Astrocyte of the spinal cord (primary cell): ENCODE data around the gene PSAPL1.

Experiments
- DNase-seq: peaks from one replicate; pipeline ENCODE4 v3.0.0; 2011; ENCODE audit warnings: low read depth, low spot score
- H3K4me3 ChIP-seq: 2 replicates; pipeline ENCODE4 v1.5.1; 2011; ENCODE audit warnings: low read depth, mild to moderate bottlenecking, low read length, moderate library complexity
- CTCF ChIP-seq: IDR thresholded peaks from 2 replicates; pipeline ENCODE4 v1.5.1; 2012; ENCODE audit warnings: low read depth, mild to moderate bottlenecking, low read length, inconsistent platforms
- in situ Hi-C: cut with HindIII; loops from 2 replicates; pipeline ENCODE4 v1.10.0; 2017; ENCODE audit warnings: low sequenced_read_pairs

Gene PSAPL1

GRCh38 chr4:7435471-7436061, 836 bp upstream of the PSAPL1 start:
- TF ChIP-seq CTCF = no peak
- no peak for DNase-seq

GRCh38 chr4:7434141-7434765, 477 bp downstream of the PSAPL1 start:
- in situ Hi-C loops = no loop called here

More at GRCh38 chr4:7435471-7436061, 836 bp upstream of the PSAPL1 start:
- H3K4me3 ChIP-seq = no peak overlapping the region
- in situ Hi-C loops = no loop called here

GRCh38 chr4:7433376-7434140, 1.2 kb downstream of the PSAPL1 start:
- DNase-seq = no peak
- in situ Hi-C loops = no loop called here
- no peak for TF ChIP-seq CTCF
- no peak overlapping the region for H3K4me3 ChIP-seq

More at GRCh38 chr4:7434141-7434765, 477 bp downstream of the PSAPL1 start:
- no peak for DNase-seq
- TF ChIP-seq CTCF = no peak
- no peak overlapping the region for H3K4me3 ChIP-seq

DNA sequence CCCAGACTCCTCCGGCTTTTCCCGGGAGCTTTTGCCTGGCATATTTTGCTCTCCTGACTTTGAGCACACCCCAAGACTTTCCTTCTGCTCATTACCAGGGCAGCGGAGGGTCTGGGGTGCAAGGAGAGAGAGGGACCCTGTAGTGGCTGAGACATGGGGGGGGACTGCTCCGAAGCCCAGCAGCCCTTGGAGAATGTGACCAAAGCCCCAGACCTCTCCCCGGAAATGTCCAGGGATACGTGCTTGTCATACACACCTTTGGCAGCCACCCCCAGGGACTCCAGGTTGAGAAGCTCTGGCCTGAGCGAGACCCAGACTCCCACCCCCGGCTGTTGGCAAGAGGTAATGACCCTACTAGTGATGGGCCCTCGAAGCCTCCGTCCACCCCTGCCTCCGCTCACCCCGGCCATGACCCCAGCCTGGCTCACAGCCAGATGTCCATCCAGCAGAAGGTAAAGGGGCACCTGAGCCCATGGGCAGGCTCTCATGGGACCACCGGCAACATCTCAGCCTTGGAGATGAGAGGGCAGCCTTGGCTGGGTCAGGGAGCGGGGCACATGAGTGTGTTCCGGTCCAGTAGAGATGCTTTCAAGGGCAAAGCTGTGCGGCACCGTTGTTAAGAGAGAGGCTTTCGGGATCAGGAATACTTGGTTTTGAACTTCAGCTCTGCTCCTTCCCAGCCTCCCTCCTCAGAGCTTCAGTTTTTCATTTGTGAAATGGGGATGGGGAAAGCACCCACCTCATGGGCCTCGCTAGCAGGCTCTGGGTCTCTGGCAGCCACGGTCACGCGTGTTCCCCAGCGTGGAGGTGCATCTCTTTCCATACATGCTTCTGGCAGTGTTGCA, 2.0 kb downstream of the PSAPL1 start:
- in situ Hi-C loops = no loop called here
- no peak for TF ChIP-seq CTCF
- DNase-seq = no peak

GRCh38 chr4:7431696-7432530, 2.8 kb downstream of the PSAPL1 start:
- DNase-seq = no peak
- in situ Hi-C loops = no loop called here
- TF ChIP-seq CTCF = no peak
- H3K4me3 ChIP-seq = no peak overlapping the region

More for the DNA sequence above, 2.0 kb downstream of the PSAPL1 start:
- H3K4me3 ChIP-seq = no peak overlapping the region
